Neutrophil (primary cell): Measurements from ENCODE around the gene HNRNPUL1.

Experiments
- H3K27ac ChIP-seq: fragments of 200-600 bp; sonication (generic); 2 replicates; pipeline ENCODE4 v1.5.1; 2016; ENCODE audit warnings: mild to moderate bottlenecking, moderate library complexity
- H3K27me3 ChIP-seq: fragments of 200-600 bp; sonication (generic); 2 replicates; pipeline ENCODE4 v1.6.0; 2016; ENCODE audit warnings: mild to moderate bottlenecking
- H3K36me3 ChIP-seq: fragments of 200-600 bp; sonication (generic); 2 replicates; pipeline ENCODE4 v1.5.1; 2017
- H3K4me1 ChIP-seq, 2 experiments: fragments of 200-600 bp in 1 of 2; sonication (generic) in 1 of 2; 1 replicate in 1 of 2; 2 replicates in 1 of 2; pipeline versions ENCODE4 v1.5.1 to v1.6.1; 2013 to 2016; ENCODE audit warnings: low read depth in 1 of 2, low read length in 1 of 2, mild to moderate bottlenecking in 1 of 2, moderate library complexity in 1 of 2; ENCODE audit not compliant: control insufficient read depth in 1 of 2, insufficient read depth in 1 of 2
- H3K4me3 ChIP-seq, 2 experiments: fragments of 200-600 bp in 1 of 2; sonication (generic) in 1 of 2; 1 replicate in 1 of 2; 2 replicates in 1 of 2; pipeline ENCODE4 v1.5.1; 2013 to 2016; ENCODE audit warnings: low read depth in 1 of 2, low read length in 1 of 2, mild to moderate bottlenecking in 1 of 2, moderate library complexity in 1 of 2
- H3K9me3 ChIP-seq: fragments of 200-600 bp; sonication (generic); 2 replicates; pipeline ENCODE4 v1.5.1; 2016
- CTCF ChIP-seq: fragments of 200-600 bp; sonication (generic); IDR thresholded peaks from 2 replicates; pipeline ENCODE4 v1.5.1; 2016; ENCODE audit warnings: antibody characterized with exemption

HNRNPUL1 gene

GRCh38 chr19:41332000-41332399 is 67.8 kb downstream of the HNRNPUL1 start:
- TF ChIP-seq CTCF = no peak
- Histone ChIP-seq H3K4me3 (no peak overlapping the region), H3K9me3 (no peaks in the 10 kb centered on the region), H3K27me3 (no peaks in the 10 kb centered on the region), H3K27ac (peak overlapping the region; percentile 41), H3K4me1 (peaks cover 87 to 91% of the 10 kb centered on the region in 2 experiments), H3K36me3 (peaks cover 64% of the 10 kb centered on the region)

DNA sequence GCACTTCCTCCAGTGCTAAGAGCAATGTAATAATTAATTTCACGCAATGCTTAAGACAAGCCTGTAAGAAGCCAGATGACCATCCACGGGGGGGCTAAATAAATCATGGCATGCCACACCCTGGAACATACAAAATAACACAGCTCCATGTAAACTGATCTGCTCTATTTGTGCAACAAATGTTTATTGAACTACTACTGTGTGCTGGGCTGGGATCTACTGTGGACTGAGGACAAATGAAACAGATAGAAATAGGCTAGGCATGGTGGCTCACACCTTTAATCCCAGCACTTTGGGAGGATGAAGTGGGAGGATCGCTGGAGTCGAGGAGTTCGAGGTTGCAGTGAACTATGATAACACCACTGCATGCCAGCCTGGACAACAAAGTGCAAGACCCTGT is 68.3 kb downstream of the HNRNPUL1 start:
- Histone ChIP-seq H3K36me3 (peaks cover 66% of the 10 kb centered on the region), H3K27me3 (no peaks in the 10 kb centered on the region), H3K4me3 (no peak overlapping the region), H3K27ac (peak overlapping the region; percentile 41), H3K4me1 (peaks cover 83 to 91% of the 10 kb centered on the region in 2 experiments), H3K9me3 (no peaks in the 10 kb centered on the region)
- TF ChIP-seq CTCF = no peak

DNA sequence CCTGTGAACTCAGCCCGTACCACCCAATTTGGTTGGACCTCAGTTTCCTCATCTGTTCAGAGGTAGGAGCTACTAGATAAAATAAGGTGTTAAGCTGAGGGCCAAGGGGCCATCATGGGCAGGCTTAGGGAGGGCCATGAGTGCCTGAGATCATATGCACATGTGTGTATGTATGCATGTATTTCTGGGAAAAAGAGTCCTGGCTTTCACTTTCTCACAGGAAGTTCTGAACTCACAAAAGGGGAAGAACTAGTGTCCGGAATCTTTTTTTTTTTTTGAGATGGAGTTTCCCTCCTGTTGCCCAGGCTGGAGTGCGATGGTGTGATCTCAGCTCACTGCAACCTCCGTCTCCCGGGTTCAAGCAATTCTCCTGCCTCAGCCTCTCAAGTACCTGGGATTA is 70.6 kb downstream of the HNRNPUL1 start:
- no peaks in the 10 kb centered on the region for H3K9me3 ChIP-seq
- peak overlapping the region; percentile 94 for H3K27ac ChIP-seq
- H3K36me3 ChIP-seq = peaks cover 79% of the 10 kb centered on the region
- H3K27me3 ChIP-seq = no peaks in the 10 kb centered on the region
- H3K4me1 ChIP-seq = peaks cover 72 to 91% of the 10 kb centered on the region in 2 experiments
- TF ChIP-seq CTCF = no peak
- peak overlapping the region; percentile 58 to 62 for H3K4me3 ChIP-seq

- no peaks in the 10 kb centered on the region for H3K9me3 ChIP-seq
- peak overlapping the region; percentile 58 to 62 for H3K4me3 ChIP-seq
- peaks cover 72 to 90% of the 10 kb centered on the region in 2 experiments for H3K4me1 ChIP-seq
- no peak for TF ChIP-seq CTCF
- H3K27ac ChIP-seq = peak overlapping the region; percentile 94
- H3K36me3 ChIP-seq = peaks cover 79% of the 10 kb centered on the region
- no peaks in the 10 kb centered on the region for H3K27me3 ChIP-seq
Measured at GRCh38 chr19:41335467-41335866, 71.3 kb downstream of the HNRNPUL1 start.

- no peak for TF ChIP-seq CTCF
- peaks cover 83 to 97% of the 10 kb centered on the region in 2 experiments for H3K4me1 ChIP-seq
- H3K27ac ChIP-seq = peak overlapping the region; percentile 91
- no peaks in the 10 kb centered on the region for H3K9me3 ChIP-seq
- no peak overlapping the region for H3K4me3 ChIP-seq
- peaks cover 83% of the 10 kb centered on the region for H3K36me3 ChIP-seq
- H3K27me3 ChIP-seq = no peaks in the 10 kb centered on the region
Measured at GRCh38 chr19:41339936-41340335, 75.8 kb downstream of the HNRNPUL1 start.
